GM23338 (cell line): ENCODE results near the gene H1-8. TPM values are rescaled to one million over a fixed set of nuclear protein-coding genes. Genes with fewer than 3 reads are reported as not detected.
"Not testable (repeated sequence)": the region's sequence is repeated elsewhere in the genome, so short reads cannot be mapped to it uniquely, and the experiment has no call there.

Experiments
- ATAC-seq: fragments of 200-7000 bp; cut with Tn5 transposase; 3 replicates; pipeline ENCODE4 v1.9.1; 2020
- DNase-seq: peaks from one replicate; pipeline ENCODE4 v3.0.0-alpha.2; 2015; ENCODE audit warnings: low spot score
- H2AFZ ChIP-seq: fragments of 200-600 bp; sonication (generic); 2 replicates; pipeline ENCODE4 v1.8.0; 2016; ENCODE audit warnings: antibody characterized with exemption, mild to moderate bottlenecking, moderate library complexity
- H3F3A ChIP-seq: fragments of 200-600 bp; sonication (generic); replicated peaks from 2 replicates; pipeline ENCODE4 v1.8.0; 2017; ENCODE audit warnings: antibody characterized with exemption, mixed run types, low read depth
- H3K27ac ChIP-seq: fragments of 200-600 bp; sonication (generic); 2 replicates; pipeline ENCODE4 v1.6.1; 2016; ENCODE audit warnings: low read depth
- H3K27me3 ChIP-seq: fragments of 200-600 bp; sonication (generic); 2 replicates; pipeline ENCODE4 v1.8.0; 2016; ENCODE audit warnings: mild to moderate bottlenecking, mixed run types, moderate library complexity; ENCODE audit not compliant: insufficient read depth
- H3K36me3 ChIP-seq: fragments of 200-600 bp; sonication (generic); 2 replicates; pipeline ENCODE4 v1.8.0; 2016; ENCODE audit warnings: mild to moderate bottlenecking; ENCODE audit not compliant: insufficient read depth
- H3K4me1 ChIP-seq: fragments of 200-600 bp; sonication (generic); 2 replicates; pipeline ENCODE4 v1.8.0; 2016; ENCODE audit warnings: mild to moderate bottlenecking, moderate library complexity; ENCODE audit not compliant: insufficient read depth
- H3K4me2 ChIP-seq: fragments of 200-600 bp; sonication (generic); 2 replicates; pipeline ENCODE4 v1.7.1; 2017; ENCODE audit warnings: mixed run types
- H3K4me3 ChIP-seq: fragments of 200-600 bp; sonication (generic); 2 replicates; pipeline ENCODE4 v1.6.1; 2016; ENCODE audit warnings: mixed run types
- H3K79me2 ChIP-seq: fragments of 200-600 bp; sonication (generic); replicated peaks from 2 replicates; pipeline ENCODE4 v1.8.0; 2017; ENCODE audit warnings: mild to moderate bottlenecking; ENCODE audit not compliant: insufficient read depth
- H3K9me2 ChIP-seq: fragments of 200-600 bp; sonication (generic); 2 replicates; pipeline ENCODE4 v1.8.0; 2017; ENCODE audit not compliant: insufficient read depth
- H4K20me1 ChIP-seq: fragments of 200-600 bp; sonication (generic); replicated peaks from 2 replicates; pipeline ENCODE4 v1.8.0; 2017; ENCODE audit warnings: mild to moderate bottlenecking; ENCODE audit not compliant: insufficient read depth
- H3K27ac Mint-ChIP-seq: 2 replicates; pipeline ENCODE4 v1.8.0; 2020; ENCODE audit warnings: inconsistent platforms, mild to moderate bottlenecking, moderate library complexity, mixed read lengths
- H3K27me3 Mint-ChIP-seq: 3 replicates; pipeline ENCODE4 v1.8.0; 2022; ENCODE audit warnings: low read depth, mild to moderate bottlenecking, moderate library complexity, mixed read lengths, inconsistent platforms; ENCODE audit not compliant: insufficient read depth, poor library complexity
- H3K36me3 Mint-ChIP-seq: 3 replicates; pipeline ENCODE4 v1.8.0; 2021; ENCODE audit warnings: low read depth, mild to moderate bottlenecking, inconsistent platforms, moderate library complexity, mixed read lengths
- H3K4me1 Mint-ChIP-seq: 3 replicates; pipeline ENCODE4 v1.8.0; 2020; ENCODE audit warnings: mild to moderate bottlenecking, inconsistent platforms, mixed read lengths
- H3K4me3 Mint-ChIP-seq: 3 replicates; pipeline ENCODE4 v1.8.0; 2021; ENCODE audit warnings: moderate library complexity, mild to moderate bottlenecking, inconsistent platforms, mixed read lengths
- H3K9me3 Mint-ChIP-seq: 3 replicates; pipeline ENCODE4 v1.8.0; 2020; ENCODE audit warnings: moderate library complexity, mild to moderate bottlenecking, inconsistent platforms, mixed read lengths
- CREB1 ChIP-seq: fragments of 250-450 bp; sonication (Bioruptor Pico); IDR thresholded peaks from 2 replicates; pipeline ENCODE4 v1.5.0; 2020; ENCODE audit warnings: low read depth, mild to moderate bottlenecking, moderate library complexity
- CTCF ChIP-seq, 2 experiments: fragments of 200-600 bp in 1 of 2; sonication (generic) in 1 of 2; conservative IDR thresholded peaks; 2 replicates each; pipeline versions ENCODE4 v1.5.1 to v1.6.1; 2016 to 2017; ENCODE audit warnings: antibody characterized with exemption in 2 of 2, low read depth in 2 of 2, mild to moderate bottlenecking in 2 of 2, moderate library complexity in 1 of 2
- ETS1 ChIP-seq: IDR thresholded peaks from 2 replicates; pipeline ENCODE4 v1.6.1; 2016; ENCODE audit warnings: antibody characterized with exemption
- EZH2phosphoT487 ChIP-seq: fragments of 200-600 bp; sonication (generic); IDR thresholded peaks from one replicate; pipeline ENCODE4 v1.8.1; 2018; ENCODE audit warnings: antibody characterized with exemption; ENCODE audit not compliant: unreplicated experiment
- JUNB ChIP-seq: IDR thresholded peaks from one replicate; pipeline ENCODE4 v1.6.1; 2016; ENCODE audit warnings: antibody characterized with exemption; ENCODE audit not compliant: unreplicated experiment
- NANOG ChIP-seq: IDR thresholded peaks from 2 replicates; pipeline ENCODE4 v1.6.1; 2016; ENCODE audit warnings: antibody characterized with exemption, borderline replicate concordance
- POLR2AphosphoS5 ChIP-seq: IDR thresholded peaks from 2 replicates; pipeline ENCODE4 v1.6.1; 2016; ENCODE audit warnings: antibody characterized with exemption, low read depth
- REST ChIP-seq: IDR thresholded peaks from one replicate; pipeline ENCODE4 v1.6.1; 2018; ENCODE audit warnings: antibody characterized with exemption; ENCODE audit not compliant: unreplicated experiment
- STAT1 ChIP-seq: IDR thresholded peaks from one replicate; pipeline ENCODE4 v1.6.1; 2016; ENCODE audit warnings: antibody characterized with exemption; ENCODE audit not compliant: unreplicated experiment
- ZNF331 ChIP-seq: fragments of 250-450 bp; sonication (Bioruptor Pico); IDR thresholded peaks from 2 replicates; pipeline ENCODE4 v1.5.0; 2020; ENCODE audit warnings: low read depth, mild to moderate bottlenecking, moderate library complexity
- polyA plus RNA-seq: library from polyadenylated mRNA; unstranded; fragments of >200 nt; fragmentation: Nextera tagmentation; extraction: Ambion mirVana; gene quantifications from 2 replicates; pipeline ENCODE4 v1.2.1, GENCODE V29; 2016
- total RNA-seq: library from RNA; depleted of rRNA; stranded (reverse); fragments of >200 nt; shearing (Covaris generic); gene quantifications from 2 replicates; pipeline ENCODE4 v1.2.3, GENCODE V29; 2014

Gene H1-8
- total and polyA plus RNA-seq, 2 experiments from 2014 or later: not detected

DNA sequence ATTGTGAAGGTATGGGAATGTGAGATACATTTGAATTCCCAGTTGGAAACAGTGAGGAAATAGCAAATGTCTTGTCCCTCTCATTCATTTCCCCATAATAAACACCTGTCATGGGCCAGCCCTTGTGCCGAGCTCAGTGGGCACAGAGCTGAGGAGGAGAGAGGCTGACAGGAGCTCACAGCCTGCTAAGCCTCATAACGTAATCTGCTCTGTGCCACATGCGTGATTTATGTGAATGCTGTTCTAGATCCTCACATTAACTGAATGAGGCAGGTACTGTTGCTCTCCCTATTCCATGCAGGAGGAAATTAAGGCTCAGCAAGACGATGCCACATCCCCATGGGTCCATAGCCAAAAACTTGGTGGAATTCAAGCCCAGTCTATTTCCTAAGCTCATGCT is 49.8 kb upstream of the H1-8 start:
- H3K4me3 Mint-ChIP-seq: no peak overlapping the region
- no peak for ATAC-seq

GRCh38 chr3:129494499-129494898 is 48.5 kb upstream of the H1-8 start:
- DNase-seq, H3K36me3 Mint-ChIP-seq, H3K9me3 Mint-ChIP-seq, H3K9me2 ChIP-seq, H3K4me3 Mint-ChIP-seq, H3K79me2 ChIP-seq, H3K4me3 ChIP-seq, H3K27ac Mint-ChIP-seq, H3F3A ChIP-seq, H3K36me3 ChIP-seq, H3K27me3 ChIP-seq, ATAC-seq, H4K20me1 ChIP-seq, H2AFZ ChIP-seq, H3K4me1 ChIP-seq, H3K4me2 ChIP-seq: not testable (repeated sequence)
- 0 out of 2 replicates have a peak overlapping the region, but pooled peaks have one; percentile 32 for H3K27ac ChIP-seq
- H3K4me1 Mint-ChIP-seq: peaks cover 14% of the 10 kb centered on the region
- peaks cover 13% of the 10 kb centered on the region for H3K27me3 Mint-ChIP-seq

More for the DNA sequence above, 49.8 kb upstream of the H1-8 start:
- H3K27me3 Mint-ChIP-seq: peaks cover 13% of the 10 kb centered on the region
- TF ChIP-seq NANOG: no peak
- TF ChIP-seq EZH2phosphoT487: no peak
- no peak for TF ChIP-seq CTCF (conservative IDR thresholded peaks at IDR 0.05; ENCODE audit: low read depth in 2 of 2)
- no peak for TF ChIP-seq POLR2AphosphoS5
- TF ChIP-seq REST: no peak
- no peak for TF ChIP-seq CREB1 (CRISPR knock-in tag)
- TF ChIP-seq ETS1: no peak
- no peak for TF ChIP-seq JUNB
- no peak for TF ChIP-seq STAT1
- TF ChIP-seq ZNF331 (CRISPR knock-in tag): no peak
- Histone ChIP-seq H3K79me2 (no peaks in the 10 kb centered on the region), H3K4me2 (no peak overlapping the region), H3K9me2 (no peaks in the 10 kb centered on the region), H3K27ac (no peak overlapping the region), H3K27me3 (no peaks in the 10 kb centered on the region), H2AFZ (no peak overlapping the region), H3K4me1 (peaks cover 9% of the 10 kb centered on the region; the same call in 1 of the 2 replicates), H4K20me1 (no peaks in the 10 kb centered on the region; the same call in 1 of the 2 replicates), H3F3A (no peaks in the 10 kb centered on the region), H3K4me3 (no peak overlapping the region), H3K36me3 (no peaks in the 10 kb centered on the region)
- no peak for DNase-seq
- no peak overlapping the region for H3K27ac Mint-ChIP-seq
- H3K4me1 Mint-ChIP-seq: peaks cover 14% of the 10 kb centered on the region
- H3K36me3 Mint-ChIP-seq: peaks cover 8% of the 10 kb centered on the region
- no peaks in the 10 kb centered on the region for H3K9me3 Mint-ChIP-seq

GRCh38 chr3:129495006-129495639 is 47.9 kb upstream of the H1-8 start:
- peak overlapping the region; percentile 59; the same call in 1 of the 2 replicates for H3K27ac ChIP-seq
- peaks cover 14% of the 10 kb centered on the region for H3K4me1 Mint-ChIP-seq

More at GRCh38 chr3:129495006-129495639, 47.9 kb upstream of the H1-8 start:
- H3K4me1 ChIP-seq, H3K36me3 ChIP-seq, H3K27ac Mint-ChIP-seq, H3F3A ChIP-seq, H3K9me3 Mint-ChIP-seq, H3K9me2 ChIP-seq, H3K27me3 ChIP-seq, H3K4me3 ChIP-seq, H2AFZ ChIP-seq, H4K20me1 ChIP-seq, H3K4me3 Mint-ChIP-seq, H3K79me2 ChIP-seq: not testable (repeated sequence)
- peaks cover 13% of the 10 kb centered on the region for H3K27me3 Mint-ChIP-seq
- H3K36me3 Mint-ChIP-seq: peaks cover 13% of the 10 kb centered on the region
- peak; percentile 38 for ATAC-seq
- DNase-seq: peak; percentile 39
- peak overlapping the region; percentile 60 for H3K4me2 ChIP-seq
